IPS-11a (cell line): ENCODE results near the gene THPO.
"Not testable (repeated sequence)": the region's sequence is repeated elsewhere in the genome, so short reads cannot be mapped to it uniquely, and the experiment has no call there.

Experiments used
- H3K4me3 ChIP-seq: one replicate; pipeline ENCODE4 v1.5.1; 2013; ENCODE audit warnings: low read depth, low read length, control low read depth

Gene THPO

DNA sequence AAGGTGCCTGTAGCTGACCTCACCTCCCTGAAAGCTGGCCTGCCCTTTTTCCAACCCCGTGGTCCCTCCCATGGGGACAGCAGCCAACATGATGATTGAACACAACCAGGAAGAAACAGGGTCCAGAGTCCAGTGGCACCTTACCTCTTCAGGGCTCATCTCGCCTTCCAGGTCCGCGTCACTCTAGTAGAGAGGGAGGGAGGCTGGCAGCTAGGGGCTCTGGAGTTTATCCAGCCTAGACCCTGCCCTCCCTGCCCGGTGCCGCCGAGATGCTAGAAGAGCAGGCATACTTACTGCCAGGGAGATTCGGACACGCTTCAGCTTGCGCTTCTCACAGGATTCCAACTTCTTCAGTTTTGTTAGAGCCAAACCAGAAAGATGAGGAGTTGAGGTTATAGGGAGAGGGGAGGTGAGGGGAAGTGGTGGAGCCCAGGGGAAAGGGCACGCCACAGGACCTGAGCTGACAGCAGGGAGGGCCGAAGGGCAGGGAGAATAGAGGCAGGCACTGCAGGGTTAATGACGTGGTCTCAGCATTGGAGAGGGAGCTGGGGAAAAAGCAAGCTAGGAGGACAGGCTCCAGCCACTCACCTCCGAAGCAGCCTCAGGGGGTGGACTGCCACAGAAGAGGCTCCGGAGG is 25.7 kb downstream of the THPO start:
- H3K4me3 ChIP-seq: no peak overlapping the region

DNA sequence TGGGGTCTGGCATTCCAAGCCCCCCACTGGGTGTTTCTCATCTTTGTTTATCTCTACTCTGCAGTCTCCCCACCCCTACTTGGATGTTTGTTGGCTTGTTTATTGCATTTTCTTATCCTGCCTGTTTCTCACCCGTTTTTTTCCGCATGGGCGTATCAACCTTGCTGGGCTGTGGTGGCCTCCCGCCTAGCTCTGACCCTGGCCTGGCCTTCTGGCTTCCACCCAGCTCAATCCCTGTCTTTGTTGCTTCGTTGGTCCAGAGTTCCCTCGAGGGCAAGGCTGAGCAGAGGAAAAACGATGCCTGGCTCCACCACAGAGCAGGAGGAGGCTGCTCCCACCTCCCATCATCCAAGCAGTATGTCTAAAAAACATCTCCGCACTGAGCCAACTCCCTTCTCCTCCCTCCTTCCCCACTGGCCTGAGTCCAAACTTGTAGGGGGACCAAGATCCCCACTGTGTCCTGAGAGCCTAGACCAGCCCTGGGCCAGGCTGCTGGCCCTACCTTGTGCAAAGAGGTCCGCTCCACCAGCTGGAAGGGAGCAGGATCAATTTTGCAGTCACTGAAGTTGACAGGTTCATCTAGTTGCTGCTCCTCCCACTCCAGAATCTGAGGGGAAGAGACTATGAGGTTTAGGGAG is 26.4 kb downstream of the THPO start:
- H3K4me3 ChIP-seq: no peak overlapping the region

DNA sequence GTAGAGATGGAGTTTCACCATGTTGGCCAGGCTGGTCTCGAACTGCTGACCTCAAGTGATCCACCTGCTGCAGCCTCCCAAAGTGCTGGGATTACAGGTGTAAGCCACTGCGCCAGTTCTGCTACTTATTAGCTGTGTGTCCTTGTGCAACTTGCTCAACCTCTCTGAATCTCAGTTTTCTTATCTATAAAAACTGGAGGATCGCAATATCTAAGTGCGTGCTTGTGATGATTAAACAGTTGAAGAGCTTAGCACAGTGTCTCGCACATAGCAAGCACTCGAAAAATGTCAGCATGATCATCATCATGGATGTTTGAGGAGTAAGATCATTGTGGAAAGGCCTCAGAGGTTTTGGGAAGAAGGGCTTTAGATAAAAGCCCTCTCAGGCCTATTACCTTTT is 27.4 kb downstream of the THPO start:
- no peak overlapping the region for H3K4me3 ChIP-seq

DNA sequence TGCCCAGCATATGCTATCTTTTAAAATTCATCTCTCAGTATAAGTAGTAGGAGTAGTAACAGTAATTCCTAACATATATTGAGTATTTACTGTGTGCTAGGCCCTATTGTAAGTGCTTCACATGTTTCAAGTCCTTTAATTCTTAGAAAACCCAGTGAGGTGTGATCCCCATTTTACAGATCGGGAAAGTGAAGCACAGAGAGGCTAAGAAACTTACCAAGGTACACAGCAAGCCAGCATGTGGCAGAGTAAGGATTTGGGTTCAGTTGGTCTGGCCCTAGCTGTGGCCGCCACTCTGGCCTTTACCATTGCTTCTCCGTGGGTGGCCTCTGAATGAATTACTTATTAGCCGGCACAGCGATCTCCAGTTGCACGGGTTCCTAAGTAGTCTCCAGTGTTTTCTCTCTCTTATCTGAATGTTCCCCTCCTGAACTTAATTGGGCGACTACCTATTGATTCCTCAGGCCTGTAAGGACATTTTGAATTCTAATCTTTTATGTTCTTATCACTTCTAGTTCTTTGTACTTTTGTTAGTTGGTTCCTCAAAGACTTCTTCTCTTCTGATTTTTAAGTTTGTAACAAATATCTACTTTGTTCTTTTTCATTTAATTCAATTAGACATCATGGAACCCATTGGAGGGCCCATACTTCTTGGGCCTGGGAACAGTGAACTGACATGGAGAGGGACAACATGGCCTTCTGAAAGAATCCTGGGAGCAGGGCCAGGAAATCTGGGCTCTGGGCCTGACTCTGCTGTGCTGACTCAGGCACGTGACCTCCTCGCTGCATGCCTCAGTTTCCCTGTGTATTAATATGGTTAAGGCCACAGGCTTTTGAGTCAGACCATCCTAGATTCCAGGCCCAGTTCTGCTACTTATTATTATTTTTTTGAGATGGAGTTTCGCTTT is 28.2 kb downstream of the THPO start:
- H3K4me3 ChIP-seq: no peak overlapping the region

DNA sequence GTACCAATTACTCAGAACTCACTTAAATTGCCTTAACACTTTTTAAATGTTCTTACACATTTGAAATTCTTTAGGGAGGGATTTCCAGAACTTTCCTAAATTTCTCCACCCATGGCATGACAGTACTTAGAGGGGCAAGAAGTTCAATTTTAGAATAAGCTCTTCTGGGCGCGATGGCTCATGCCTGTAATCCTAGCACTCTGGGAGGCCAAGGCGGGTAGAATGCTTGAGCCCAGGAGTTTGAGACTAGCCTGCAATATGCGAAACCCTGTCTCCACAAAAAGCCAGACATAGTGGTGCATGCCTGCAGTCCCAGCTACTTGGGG is 30.0 kb downstream of the THPO start:
- no peak overlapping the region for H3K4me3 ChIP-seq

DNA sequence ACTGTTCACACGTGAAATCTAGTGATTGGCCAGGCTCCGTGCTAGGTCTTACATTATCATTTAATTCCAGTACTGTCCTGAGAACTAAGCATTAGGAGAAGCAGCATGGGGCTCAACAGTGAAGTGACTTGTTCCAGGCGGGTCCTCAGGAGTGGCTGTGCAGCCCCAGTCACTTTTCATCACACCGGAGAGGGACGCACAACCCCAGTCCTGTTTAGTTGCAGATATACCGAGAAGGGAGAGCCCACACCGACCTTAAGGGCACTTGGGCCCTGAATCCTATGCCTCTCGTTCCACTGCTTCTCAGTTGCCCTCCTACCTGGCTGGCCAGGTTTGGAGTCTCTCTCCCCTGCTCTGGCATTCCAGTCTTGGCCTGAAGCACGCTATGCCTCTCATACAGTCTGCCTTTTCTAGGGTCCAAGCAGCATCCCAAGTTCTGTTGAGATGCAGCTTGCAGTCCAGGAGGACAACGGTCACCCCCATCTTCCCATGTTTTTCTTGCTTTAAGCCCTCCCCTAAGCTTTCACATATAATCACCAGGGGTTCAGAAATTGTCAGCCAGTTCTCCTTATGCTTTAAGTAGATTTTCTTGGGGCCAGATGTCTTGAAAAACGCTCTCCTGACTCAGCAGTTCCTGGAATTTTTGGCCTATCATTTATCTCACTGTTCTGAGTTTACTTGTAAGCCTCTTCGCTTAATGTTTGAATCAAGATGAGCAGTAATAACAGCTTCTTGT is 30.5 kb downstream of the THPO start:
- no peak overlapping the region for H3K4me3 ChIP-seq

DNA sequence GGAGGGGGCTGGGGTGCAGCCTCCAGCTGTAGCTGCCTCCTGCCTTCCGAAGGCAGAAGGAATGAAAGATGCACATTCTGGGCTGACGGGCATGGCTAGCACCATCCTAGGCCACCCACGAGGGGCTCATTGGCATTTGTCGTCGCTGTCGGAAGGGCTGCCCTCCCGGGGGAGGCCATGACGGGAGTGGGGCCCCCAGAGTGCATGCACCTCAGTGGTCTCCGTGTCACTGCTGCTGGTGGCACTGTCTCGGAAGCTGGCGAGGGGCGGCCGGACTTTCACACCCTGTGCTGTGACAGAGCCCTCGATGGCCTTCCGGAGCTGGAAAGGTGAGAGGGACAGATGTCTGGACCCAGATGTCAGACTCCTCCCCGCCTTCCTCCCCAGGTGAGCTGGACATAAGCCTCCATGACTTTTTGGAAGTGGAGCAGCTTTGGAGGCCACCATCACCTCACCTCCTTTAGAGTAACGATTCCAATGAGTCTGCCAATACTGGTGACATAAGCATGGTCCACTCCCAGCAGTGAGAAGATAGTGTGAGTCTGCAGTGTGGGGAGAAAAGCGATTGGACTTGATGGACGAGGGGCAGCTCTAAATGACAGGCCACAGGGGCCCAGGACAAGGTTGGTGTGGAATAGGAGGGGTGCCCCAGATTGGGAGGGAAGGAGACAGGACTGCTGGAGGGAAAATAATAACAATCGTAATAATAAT is 31.4 kb downstream of the THPO start:
- H3K4me3 ChIP-seq: no peak overlapping the region

DNA sequence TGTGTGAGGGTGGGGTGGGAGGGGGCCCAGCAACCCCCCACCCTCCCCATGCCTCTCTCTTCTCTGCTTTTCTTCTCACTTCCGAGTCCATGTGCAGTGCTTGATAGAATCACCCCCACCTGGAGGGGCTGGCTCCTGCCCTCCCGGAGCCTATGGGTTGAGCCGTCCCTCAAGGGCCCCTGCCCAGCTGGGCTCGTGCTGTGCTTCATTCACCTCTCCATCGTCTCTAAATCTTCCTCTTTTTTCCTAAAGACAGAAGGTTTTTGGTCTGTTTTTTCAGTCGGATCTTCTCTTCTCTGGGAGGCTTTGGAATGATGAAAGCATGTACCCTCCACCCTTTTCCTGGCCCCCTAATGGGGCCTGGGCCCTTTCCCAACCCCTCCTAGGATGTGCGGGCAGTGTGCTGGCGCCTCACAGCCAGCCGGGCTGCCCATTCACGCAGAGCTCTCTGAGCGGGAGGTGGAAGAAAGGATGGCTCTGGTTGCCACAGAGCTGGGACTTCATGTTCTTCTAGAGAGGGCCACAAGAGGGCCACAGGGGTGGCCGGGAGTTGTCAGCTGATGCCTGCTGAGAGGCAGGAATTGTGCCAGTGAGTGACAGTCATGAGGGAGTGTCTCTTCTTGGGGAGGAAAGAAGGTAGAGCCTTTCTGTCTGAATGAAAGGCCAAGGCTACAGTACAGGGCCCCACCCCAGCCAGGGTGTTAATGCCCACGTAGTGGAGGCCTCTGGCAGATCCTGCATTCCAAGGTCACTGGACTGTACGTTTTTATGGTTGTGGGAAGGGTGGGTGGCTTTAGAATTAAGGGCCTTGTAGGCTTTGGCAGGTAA is 32.5 kb downstream of the THPO start:
- no peak overlapping the region for H3K4me3 ChIP-seq

DNA sequence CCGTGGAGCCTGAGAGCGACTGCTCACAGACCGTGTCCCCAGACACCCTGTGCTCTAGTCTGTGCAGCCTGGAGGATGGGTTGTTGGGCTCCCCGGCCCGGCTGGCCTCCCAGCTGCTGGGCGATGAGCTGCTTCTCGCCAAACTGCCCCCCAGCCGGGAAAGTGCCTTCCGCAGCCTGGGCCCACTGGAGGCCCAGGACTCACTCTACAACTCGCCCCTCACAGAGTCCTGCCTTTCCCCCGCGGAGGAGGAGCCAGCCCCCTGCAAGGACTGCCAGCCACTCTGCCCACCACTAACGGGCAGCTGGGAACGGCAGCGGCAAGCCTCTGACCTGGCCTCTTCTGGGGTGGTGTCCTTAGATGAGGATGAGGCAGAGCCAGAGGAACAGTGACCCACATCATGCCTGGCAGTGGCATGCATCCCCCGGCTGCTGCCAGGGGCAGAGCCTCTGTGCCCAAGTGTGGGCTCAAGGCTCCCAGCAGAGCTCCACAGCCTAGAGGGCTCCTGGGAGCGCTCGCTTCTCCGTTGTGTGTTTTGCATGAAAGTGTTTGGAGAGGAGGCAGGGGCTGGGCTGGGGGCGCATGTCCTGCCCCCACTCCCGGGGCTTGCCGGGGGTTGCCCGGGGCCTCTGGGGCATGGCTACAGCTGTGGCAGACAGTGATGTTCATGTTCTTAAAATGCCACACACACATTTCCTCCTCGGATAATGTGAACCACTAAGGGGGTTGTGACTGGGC is 33.3 kb downstream of the THPO start:
- no peak overlapping the region for H3K4me3 ChIP-seq

DNA sequence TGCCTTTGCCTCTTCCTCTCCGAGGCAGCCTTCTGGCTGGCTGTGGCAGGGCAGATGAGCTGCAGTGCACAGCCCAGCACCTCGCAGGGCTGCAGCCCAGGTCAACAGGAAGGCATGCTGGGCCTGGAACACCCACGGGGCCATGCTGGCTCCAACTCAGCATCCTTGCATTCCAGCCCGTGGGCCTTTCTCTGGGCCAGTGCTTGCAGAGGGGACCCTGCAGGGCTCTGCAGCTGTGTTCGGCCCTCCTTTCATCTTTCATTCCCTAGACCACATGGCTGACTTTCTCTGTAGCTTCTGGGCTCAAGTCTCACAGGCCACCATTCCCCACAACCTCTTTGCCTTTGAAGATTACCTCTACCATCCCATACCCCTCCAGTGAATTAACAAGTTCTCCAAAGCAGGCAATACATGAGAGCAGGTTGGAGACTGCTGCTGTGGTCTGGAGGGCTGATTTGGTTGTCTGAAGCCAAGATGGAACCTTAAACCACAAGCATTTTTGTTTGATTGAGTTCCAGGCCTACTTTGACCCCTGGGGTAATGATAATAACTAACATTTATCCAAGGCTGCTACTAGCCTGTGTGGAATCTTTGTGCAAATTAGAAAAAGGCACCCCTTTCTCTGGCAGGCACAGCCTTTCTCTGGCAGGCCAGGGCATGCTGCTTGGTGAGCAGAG is 34.7 kb downstream of the THPO start:
- no peak overlapping the region for H3K4me3 ChIP-seq

DNA sequence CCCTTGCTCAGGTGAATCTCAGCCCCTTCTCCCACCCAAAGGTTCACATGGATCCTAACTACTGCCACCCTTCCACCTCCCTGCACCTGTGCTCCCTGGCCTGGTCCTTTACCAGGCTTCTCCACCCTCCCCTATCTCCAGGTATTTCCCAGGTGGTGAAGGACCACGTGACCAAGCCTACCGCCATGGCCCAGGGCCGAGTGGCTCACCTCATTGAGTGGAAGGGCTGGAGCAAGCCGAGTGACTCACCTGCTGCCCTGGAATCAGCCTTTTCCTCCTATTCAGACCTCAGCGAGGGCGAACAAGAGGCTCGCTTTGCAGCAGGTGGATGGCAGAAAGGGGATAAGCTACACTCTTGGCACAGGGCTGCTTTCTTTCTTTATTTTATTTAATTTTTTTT is 36.1 kb downstream of the THPO start:
- H3K4me3 ChIP-seq: no peak overlapping the region

DNA sequence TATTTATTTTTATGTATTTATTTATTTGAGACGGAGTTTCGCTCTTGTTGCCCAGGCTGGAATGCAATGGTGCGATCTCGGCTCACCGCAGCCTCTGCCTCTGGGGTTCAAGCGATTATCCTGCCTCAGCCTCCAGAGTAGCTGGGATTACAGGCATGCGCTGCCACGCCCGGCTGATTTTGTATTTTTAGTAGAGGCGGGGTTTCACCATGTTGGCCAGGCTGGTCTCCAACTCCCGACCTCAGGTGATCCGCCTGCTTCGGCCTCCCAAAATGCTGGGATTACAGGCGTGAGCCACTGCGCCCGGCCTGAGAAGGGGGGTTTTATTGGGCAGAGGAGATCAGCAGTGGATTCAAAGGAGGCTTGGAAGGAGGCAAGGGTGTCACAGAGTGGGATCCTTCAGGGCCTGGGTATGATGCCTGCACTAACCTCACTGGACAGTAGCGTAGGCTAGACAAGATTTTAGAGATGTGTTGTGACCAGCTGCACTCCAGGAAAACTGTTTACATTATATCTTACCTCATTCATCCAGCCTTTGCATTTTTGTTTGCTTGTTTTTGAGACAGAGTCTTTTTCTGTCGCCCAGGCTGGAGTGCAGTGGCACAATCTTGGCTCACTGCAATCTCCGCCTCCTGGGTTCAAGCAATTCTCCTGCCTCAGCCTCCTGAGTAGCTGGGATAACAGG is 38.4 kb downstream of the THPO start:
- not testable (repeated sequence) for H3K4me3 ChIP-seq

DNA sequence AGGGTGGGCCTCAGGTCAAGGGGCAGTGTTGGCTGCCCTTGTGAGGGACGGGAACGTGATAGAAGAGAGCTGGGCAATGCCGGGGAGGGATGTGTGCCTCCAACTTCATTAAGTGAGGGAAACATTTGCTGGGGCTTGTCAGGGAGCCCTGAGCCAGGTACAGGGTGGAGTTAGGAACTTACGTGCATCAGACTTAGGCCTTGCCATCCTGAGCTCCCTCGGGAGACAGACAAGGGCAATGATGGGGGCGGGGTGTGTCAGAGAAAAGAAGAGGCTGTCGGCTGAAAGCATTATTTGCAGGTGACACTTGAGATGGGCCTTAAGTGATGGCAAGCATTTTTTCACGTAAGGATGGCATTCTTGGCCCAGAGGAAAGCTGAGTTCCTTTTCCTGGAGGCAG is 39.0 kb downstream of the THPO start:
- H3K4me3 ChIP-seq: no peak overlapping the region

DNA sequence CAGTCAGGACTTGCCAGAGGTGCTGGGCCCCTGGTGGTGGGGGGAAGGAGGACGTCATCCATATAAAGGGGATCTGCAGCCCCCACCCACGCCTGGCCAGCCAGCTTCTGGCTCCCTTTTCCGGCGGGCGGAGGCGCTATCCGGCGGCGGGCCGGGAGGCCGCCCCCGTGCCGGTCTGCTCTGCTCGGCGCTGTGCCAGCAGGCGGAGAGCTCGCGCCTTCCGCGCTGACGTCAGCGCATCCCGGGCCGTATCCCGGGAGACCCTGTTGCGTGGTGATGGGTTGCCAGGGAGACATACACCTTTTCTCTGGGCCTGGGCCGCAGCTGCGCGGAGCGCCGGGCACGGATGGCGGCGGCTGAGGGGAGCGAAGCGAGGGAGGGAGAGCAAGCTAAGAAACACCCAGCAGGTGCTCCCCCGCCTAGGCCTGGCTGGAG is 39.5 kb downstream of the THPO start:
- no peak overlapping the region for H3K4me3 ChIP-seq

DNA sequence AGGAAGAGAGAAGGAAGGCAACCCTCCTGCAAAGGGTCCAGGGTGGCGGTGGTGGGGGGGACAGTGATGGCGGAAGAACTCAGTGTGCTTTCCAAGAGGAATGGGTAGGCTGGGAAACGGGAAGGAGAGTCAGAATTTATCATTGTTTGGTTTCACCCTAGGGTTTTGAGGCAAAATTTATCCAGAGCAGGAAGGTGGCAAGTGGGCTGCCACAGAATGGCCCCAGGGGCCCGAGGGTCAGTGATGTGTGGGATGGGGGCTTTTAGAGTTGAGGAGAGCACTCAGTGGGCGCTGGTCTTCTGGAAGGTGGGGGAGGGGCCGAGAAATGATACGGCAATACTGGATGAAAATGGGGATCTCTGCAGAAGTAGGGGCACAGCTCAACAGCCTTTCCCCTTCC is 40.0 kb downstream of the THPO start:
- no peak overlapping the region for H3K4me3 ChIP-seq

DNA sequence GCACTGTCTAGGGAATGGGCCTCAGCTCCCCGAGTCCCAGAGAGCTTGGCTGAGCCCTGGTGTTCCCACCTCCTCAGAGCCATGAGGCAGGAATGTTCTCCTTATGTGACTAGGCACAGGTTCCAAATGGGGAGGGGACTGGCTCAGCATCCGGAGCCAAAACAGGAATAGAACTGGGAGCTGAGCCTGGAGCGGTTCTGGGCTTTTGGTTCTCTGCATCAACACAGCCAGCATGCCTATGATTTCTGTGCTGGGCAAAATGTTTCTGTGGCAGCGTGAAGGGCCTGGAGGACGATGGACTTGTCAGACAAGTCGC is 40.6 kb downstream of the THPO start, which contains the start of gene FAM131A:
Gene FAM131A (plus strand): TSS at position 202 of the 316 bp plus-strand sequence. CDS start 31 bp downstream, at position 233.
- peak within 1 kb of the TSS; percentile 69 for H3K4me3 ChIP-seq

DNA sequence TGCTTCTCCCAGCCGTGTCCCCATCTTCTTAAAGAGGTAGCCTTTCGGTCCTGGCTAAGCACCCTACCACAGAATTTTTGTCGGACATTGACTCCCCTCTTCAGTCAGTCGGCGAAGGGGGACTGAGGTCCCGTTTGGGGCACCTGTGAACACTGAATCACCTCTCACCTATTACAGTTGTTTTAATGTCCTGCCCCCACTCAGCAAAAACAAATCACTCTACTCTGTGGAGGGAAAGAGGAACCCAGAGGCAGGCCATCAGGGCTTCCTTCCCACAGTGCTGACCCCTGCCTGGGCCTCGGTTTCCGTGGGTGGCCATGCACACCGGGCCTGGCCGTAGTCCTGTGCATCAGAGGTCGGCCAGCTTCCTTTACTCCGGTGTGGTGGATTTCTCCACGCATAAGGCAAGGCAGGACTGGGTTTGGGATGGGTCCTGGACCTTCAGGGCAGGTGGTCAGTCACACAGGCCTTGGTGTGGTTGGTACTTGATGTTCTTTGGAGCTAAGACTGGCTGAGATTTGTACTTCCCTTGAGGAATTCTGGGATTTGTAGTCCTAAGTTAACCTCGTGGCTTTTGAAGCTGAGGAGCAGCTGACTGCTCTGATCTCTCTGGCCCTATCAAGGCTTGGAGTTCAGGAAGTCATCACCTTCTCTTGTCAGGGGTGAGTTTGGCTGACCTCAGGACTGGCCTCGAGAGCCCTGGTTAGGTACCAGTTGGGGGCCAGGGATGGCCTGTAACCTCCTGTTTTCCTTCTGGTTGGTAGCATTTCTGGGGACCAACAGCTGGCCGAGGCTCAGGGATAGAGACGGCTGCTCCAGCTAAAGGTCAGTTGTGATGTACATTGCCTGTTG is 41.2 kb downstream of the THPO start:
- H3K4me3 ChIP-seq: peak overlapping the region; percentile 69
